Upper lobe of left lung (tissue), 6 donors: ENCODE measurements around the gene EPHB4. TPM values are rescaled to one million over a fixed set of nuclear protein-coding genes. Genes with fewer than 3 reads are reported as not detected.
A peak's percentile ranks its signal among the peaks of the same experiment; 100 is the strongest.

Experiments used
- ATAC-seq, 2 donors: fragments of 200-7000 bp; cut with Tn5 transposase; one replicate each; pipeline ENCODE4 v1.9.1; 2022; ENCODE audit warnings: mild to moderate bottlenecking in 2 of 2, moderate library complexity in 2 of 2; ENCODE audit not compliant: low FRiP score in 2 of 2
- DNase-seq, 2 donors: peaks; one replicate each; pipeline ENCODE4 v3.0.0-alpha.2; 2019 to 2020
- H3K27ac ChIP-seq, 4 donors: fragments of 200-600 bp; sonication (generic); one replicate each; pipeline ENCODE4 v1.5.1; 2016 to 2019
- H3K27me3 ChIP-seq, 4 donors: fragments of 200-600 bp; sonication (generic); one replicate each; pipeline ENCODE4 v1.5.1; 2017 to 2019
- H3K36me3 ChIP-seq, 4 donors: fragments of 200-600 bp; sonication (generic); one replicate each; pipeline ENCODE4 v1.5.1; 2016 to 2019
- H3K4me1 ChIP-seq, 4 donors: fragments of 200-600 bp; sonication (generic); one replicate each; pipeline ENCODE4 v1.5.1; 2018 to 2019
- H3K4me3 ChIP-seq, 4 donors: fragments of 200-600 bp; sonication (generic); one replicate each; pipeline ENCODE4 v1.5.1; 2017 to 2019; ENCODE audit warnings: mild to moderate bottlenecking in 2 of 4, moderate library complexity in 1 of 4
- H3K9me3 ChIP-seq, 4 donors: fragments of 200-600 bp; sonication (generic); one replicate each; pipeline ENCODE4 v1.5.1; 2018 to 2019
- CTCF ChIP-seq, 6 experiments: fragments of 450-650 bp in 4 of 6; fragments of 200-600 bp in 2 of 6; sonication (generic) in 2 of 6; IDR thresholded peaks; one replicate each; pipeline ENCODE4 v1.5.1; 2016 to 2019; ENCODE audit warnings: antibody characterized with exemption in 6 of 6
- EP300 ChIP-seq, 4 donors: sonication (generic); formaldehyde crosslinking; IDR thresholded peaks; one replicate each; pipeline ENCODE4 v1.5.1; 2017; ENCODE audit warnings: antibody characterized with exemption in 4 of 4, control low read depth in 2 of 4
- POLR2A ChIP-seq, 4 donors: fragments of 450-650 bp; IDR thresholded peaks; one replicate each; pipeline ENCODE4 v1.5.1; 2016 to 2017; ENCODE audit warnings: antibody characterized with exemption in 4 of 4, mild to moderate bottlenecking in 2 of 4
- POLR2AphosphoS5 ChIP-seq, 2 donors: sonication (generic); formaldehyde crosslinking; IDR thresholded peaks; one replicate each; pipeline ENCODE4 v1.5.1; 2017; ENCODE audit warnings: antibody characterized with exemption in 2 of 2
- WGBS, 2 donors: methylation state at CpG; one replicate each; pipeline ENCODE4 v1.1.5; 2017 to 2018; 5-methylcytosine and 5-hydroxymethylcytosine counted together
- total RNA-seq, 6 donors: library from RNA; depleted of rRNA in 4 of 6; stranded (reverse); fragments of >200 nt in 4 of 6; gene quantifications; one replicate each; pipeline versions ENCODE4 v1.1.0 to v1.2.1, GENCODE V29; 2016 to 2021
- donor health status: DM: no; HTN: no; CAD: no; lungs with moderate emphysema.
- donor health status: DM: no; HTN: yes; CAD: no; lungs with severe emphysema.

EPHB4 gene
- total RNA-seq, 6 donors from 2014 or later, result 36.7 to 96.5 (median 56.6) TPM

GRCh38 chr7:100854146-100854895 is 27.0 kb upstream of the EPHB4 start:
- 85 to 90% methylated on average over 11 to 14 of the region's 14 CpGs for WGBS, 2 donors
- no peaks in the 10 kb centered on the region for H3K9me3 ChIP-seq
- ATAC-seq (no peak), DNase-seq (no peak)
- no peak overlapping the region for H3K4me3 ChIP-seq
- H3K27me3 ChIP-seq, result no peaks in the 10 kb centered on the region
- peaks cover 0 to 22% (median 5%) of the 10 kb centered on the region in 4 donors for H3K36me3 ChIP-seq
- TF ChIP-seq POLR2AphosphoS5 (IDR thresholded peaks at IDR 0.05) (no peak), POLR2A (IDR thresholded peaks at IDR 0.05) (no peak), CTCF (IDR thresholded peaks at IDR 0.05) (no peak), EP300 (IDR thresholded peaks at IDR 0.05) (no peak)
- peak overlapping the region in 2 of 4 donors; percentile 59 to 89 for H3K27ac ChIP-seq
- H3K4me1 ChIP-seq, result peaks cover 12 to 25% (median 18%) of the 10 kb centered on the region in 4 donors

DNA sequence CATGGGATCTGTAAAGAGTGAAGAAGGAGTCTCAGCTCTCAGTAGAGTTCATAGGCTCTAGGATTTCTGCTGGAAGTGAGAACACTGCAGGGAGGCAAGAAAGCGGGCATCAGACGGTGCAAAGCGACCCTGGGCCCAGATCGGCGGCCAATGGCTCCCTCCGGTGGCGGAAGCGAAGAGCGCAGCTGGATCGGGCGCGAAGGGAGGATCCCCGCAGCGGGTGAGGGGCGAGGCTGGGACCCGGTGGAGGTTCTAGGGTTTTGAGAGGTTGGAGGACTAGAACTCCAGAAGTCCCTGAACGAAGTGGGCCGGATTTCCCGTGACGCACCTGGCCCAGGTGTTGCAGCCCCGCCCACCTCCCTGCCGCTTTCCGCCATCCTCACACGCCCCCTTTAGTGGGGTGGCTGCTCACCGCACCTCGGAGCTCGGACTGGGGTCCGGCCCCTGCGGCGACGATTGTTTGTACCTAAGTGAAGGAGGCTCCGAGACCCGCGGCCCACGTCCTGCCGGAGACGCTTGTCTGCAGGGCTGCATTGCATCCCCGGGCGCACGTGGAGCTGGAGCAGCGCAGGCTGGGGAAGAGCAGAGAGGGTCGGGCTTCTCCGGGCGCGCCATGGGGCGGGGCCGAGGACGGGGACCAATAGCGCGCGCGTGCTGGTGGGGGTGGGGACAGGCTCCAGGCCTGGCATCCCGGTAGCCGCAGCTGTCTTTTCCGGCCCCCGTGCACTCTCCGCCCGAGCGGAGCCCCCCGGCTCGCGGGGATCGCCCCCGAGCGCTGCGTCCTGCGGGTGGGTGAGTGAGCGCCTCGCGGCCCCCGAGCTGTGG is 24.9 kb upstream of the EPHB4 start, which contains the start of gene SLC12A9:
Gene SLC12A9, plus strand, starts transcription at position 666 of the 825 bp plus-strand sequence. CDS start 1,485 bp downstream, outside the sequence.
- ATAC-seq, result peak; percentile 99
- WGBS, 2 donors, result 1 to 15% methylated on average over 4 to 41 of the region's 71 CpGs
- peaks cover 12 to 25% (median 18%) of the 10 kb centered on the region in 4 donors for H3K4me1 ChIP-seq
- H3K27ac ChIP-seq, result peak within 1 kb of the TSS; percentile 59 to 89 (median 84)
- no peaks in the 10 kb centered on the region for H3K27me3 ChIP-seq
- TF ChIP-seq EP300 (IDR thresholded peaks at IDR 0.05), result no peak
- peak in 2 of 4 donors; percentile 15 to 63 for TF ChIP-seq POLR2A (IDR thresholded peaks at IDR 0.05)
- peak; percentile 93 to 97 (median 96) for TF ChIP-seq CTCF (IDR thresholded peaks at IDR 0.05)
- TF ChIP-seq POLR2AphosphoS5 (IDR thresholded peaks at IDR 0.05), result peak in 1 of 2 donors; percentile 34
- H3K9me3 ChIP-seq, result no peaks in the 10 kb centered on the region
- H3K36me3 ChIP-seq, result peaks cover 0 to 11% (median 5%) of the 10 kb centered on the region in 4 donors
- peak; percentile 92 to 98 for DNase-seq
- H3K4me3 ChIP-seq, result peak within 1 kb of the TSS; percentile 61 to 90 (median 79)

- WGBS, 2 donors, result 84 to 89% methylated on average over 4 of the region's 4 CpGs
- TF ChIP-seq POLR2AphosphoS5 (IDR thresholded peaks at IDR 0.05), result no peak
- TF ChIP-seq EP300 (IDR thresholded peaks at IDR 0.05), result no peak
- no peak for TF ChIP-seq CTCF (IDR thresholded peaks at IDR 0.05)
- no peak for TF ChIP-seq POLR2A (IDR thresholded peaks at IDR 0.05)
- no peak for ATAC-seq
Observed at GRCh38 chr7:100847360-100847759, 20.0 kb upstream of the EPHB4 start.

DNA sequence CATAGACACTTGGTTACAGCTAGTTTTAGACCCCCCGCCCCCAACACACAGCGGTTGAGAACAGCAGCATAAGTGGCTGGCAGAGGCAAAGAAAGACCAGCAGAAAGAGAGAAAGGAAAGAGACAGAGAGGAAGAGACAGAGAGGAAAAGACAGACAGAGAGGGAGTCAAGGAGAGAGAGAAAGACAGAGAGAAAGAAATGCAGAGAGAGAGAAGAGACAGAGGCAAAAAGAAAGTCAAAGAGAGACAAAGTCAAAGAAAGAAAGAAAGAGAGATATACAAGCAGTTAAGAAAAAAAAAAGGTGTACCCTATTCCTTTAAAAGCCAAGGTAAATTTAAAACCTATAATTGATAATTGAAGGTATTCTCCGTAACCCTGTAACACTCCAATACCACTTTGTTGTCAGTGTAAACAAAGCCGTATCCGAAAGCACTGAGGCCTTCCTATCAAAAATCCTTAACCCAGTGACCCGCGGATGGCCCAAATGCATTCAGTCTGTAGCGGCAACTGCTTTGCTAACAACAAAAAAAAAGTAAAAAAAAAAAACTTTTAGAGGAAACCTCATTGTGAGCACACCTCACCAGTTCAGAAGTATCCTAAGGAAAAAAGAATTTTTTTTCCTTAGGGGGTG is 13.3 kb upstream of the EPHB4 start:
- WGBS, 2 donors, result 58 to 73% methylated on average over 8 of the region's 8 CpGs
- no peak for ATAC-seq
- H3K4me3 ChIP-seq, result no peak overlapping the region
- no peak overlapping the region for H3K27ac ChIP-seq
- no peaks in the 10 kb centered on the region for H3K36me3 ChIP-seq
- TF ChIP-seq CTCF (IDR thresholded peaks at IDR 0.05) (no peak), EP300 (IDR thresholded peaks at IDR 0.05) (no peak), POLR2AphosphoS5 (IDR thresholded peaks at IDR 0.05) (no peak), POLR2A (IDR thresholded peaks at IDR 0.05) (no peak)
- H3K9me3 ChIP-seq, result no peaks in the 10 kb centered on the region
- no peaks in the 10 kb centered on the region for H3K27me3 ChIP-seq
- peaks cover 9 to 20% (median 12%) of the 10 kb centered on the region in 4 donors for H3K4me1 ChIP-seq
- DNase-seq, result no peak

More at GRCh38 chr7:100847360-100847759, 20.0 kb upstream of the EPHB4 start:
- Histone ChIP-seq H3K4me3 (no peak overlapping the region), H3K4me1 (peaks cover 7% of the 10 kb centered on the region in 4 donors), H3K36me3 (no peaks in the 10 kb centered on the region), H3K9me3 (no peaks in the 10 kb centered on the region), H3K27me3 (no peaks in the 10 kb centered on the region), H3K27ac (no peak overlapping the region)
- no peak for DNase-seq
